T-cell (primary cell): ENCODE measurements around the gene C17orf113. TPM values are rescaled to one million over a fixed set of nuclear protein-coding genes. Genes with fewer than 3 reads are reported as not detected.
"Not testable (repeated sequence)": the region's sequence is repeated elsewhere in the genome, so short reads cannot be mapped to it uniquely, and the experiment has no call there.

Experiments used
- ATAC-seq, 4 experiments: fragments of 200-7000 bp in 3 of 4; fragments of 150-1000 bp in 1 of 4; cut with Tn5 transposase; replicated peaks in 1 of 4; 1 replicate in 3 of 4; 2 replicates in 1 of 4; pipeline ENCODE4 v1.10.0; 2021; ENCODE audit warnings: moderate library complexity in 3 of 4, mild to moderate bottlenecking in 2 of 4, moderate number of reproducible peaks in 1 of 4
- CTCF ChIA-PET, 2 donors: fragments of 300-600 bp; sonication (Branson Sonifier 250); formaldehyde crosslinking; loops; one replicate each; lab custom pipeline; 2022; ENCODE audit warnings: antibody characterized with exemption in 2 of 2; lab: Charles Lee
- POLR2A ChIA-PET, 2 donors: fragments of 300-600 bp; sonication (Branson Sonifier 250); formaldehyde crosslinking; loops; one replicate each; lab custom pipeline; 2022; ENCODE audit warnings: antibody characterized with exemption in 2 of 2; lab: Charles Lee
- DNase-seq, 35 experiments: peaks; one replicate each; pipeline versions ENCODE4 v3.0.0 to v3.0.0-alpha.2; 2013 to 2023
- H3K27ac ChIP-seq: one replicate; pipeline ENCODE4 v1.5.1; 2013; ENCODE audit warnings: low read length
- H3K27me3 ChIP-seq, 2 experiments: replicated peaks in 1 of 2; 1 replicate in 1 of 2; 2 replicates in 1 of 2; pipeline versions ENCODE4 v1.6.1 to v1.7.0; 2013; ENCODE audit warnings: low read length in 1 of 2, mixed read lengths in 1 of 2; ENCODE audit not compliant: control insufficient read depth in 2 of 2, insufficient read depth in 2 of 2; ENCODE audit errors: extremely low read depth in 1 of 2
- H3K36me3 ChIP-seq, 2 donors: 1 replicate in 1 of 2; 2 replicates in 1 of 2; pipeline versions ENCODE4 v1.6.1 to v1.7.0; 2013; ENCODE audit warnings: low read length in 1 of 2; ENCODE audit not compliant: control insufficient read depth in 2 of 2, insufficient read depth in 1 of 2; ENCODE audit errors: extremely low read depth in 1 of 2
- H3K4me1 ChIP-seq, 2 experiments: 1 replicate in 1 of 2; 2 replicates in 1 of 2; pipeline versions ENCODE4 v1.6.1 to v1.7.0; 2013; ENCODE audit warnings: low read length in 2 of 2, mixed read lengths in 1 of 2; ENCODE audit not compliant: insufficient read depth in 2 of 2, control insufficient read depth in 1 of 2; ENCODE audit errors: extremely low read depth in 1 of 2
- H3K4me3 ChIP-seq, 2 donors: 1 replicate in 1 of 2; 2 replicates in 1 of 2; pipeline versions ENCODE4 v1.5.1 to v1.7.0; 2013; ENCODE audit warnings: mild to moderate bottlenecking in 2 of 2, low read length in 1 of 2, moderate library complexity in 1 of 2; ENCODE audit not compliant: control insufficient read depth in 1 of 2; ENCODE audit errors: extremely low read depth in 1 of 2
- H3K9me3 ChIP-seq: 2 replicates; pipeline ENCODE4 v1.7.0; 2013
- H3K27ac Mint-ChIP-seq, 2 donors: one replicate each; pipeline ENCODE4 v1.8.0; 2020 to 2021; ENCODE audit warnings: mild to moderate bottlenecking in 2 of 2, mixed read lengths in 2 of 2
- H3K27me3 Mint-ChIP-seq, 2 donors: one replicate each; pipeline ENCODE4 v1.8.0; 2021 to 2022; ENCODE audit warnings: mixed read lengths in 2 of 2
- H3K36me3 Mint-ChIP-seq: one replicate; pipeline ENCODE4 v1.8.0; 2021; ENCODE audit warnings: mixed read lengths
- H3K4me1 Mint-ChIP-seq, 3 donors: one replicate each; pipeline ENCODE4 v1.8.0; 2020 to 2022; ENCODE audit warnings: mixed read lengths in 3 of 3, mild to moderate bottlenecking in 1 of 3
- H3K4me3 Mint-ChIP-seq, 3 donors: one replicate each; pipeline ENCODE4 v1.8.0; 2020 to 2022; ENCODE audit warnings: mild to moderate bottlenecking in 3 of 3, mixed read lengths in 3 of 3, moderate library complexity in 3 of 3
- H3K9me3 Mint-ChIP-seq, 3 donors: one replicate each; pipeline ENCODE4 v1.8.0; 2020 to 2022; ENCODE audit warnings: mixed read lengths in 3 of 3
- WGBS: methylation state at CpG from one replicate; pipeline ENCODE4 v1.1.5; 2013; ENCODE audit warnings: missing lambda C conversion rate; ENCODE audit not compliant: insufficient coverage; 5-methylcytosine and 5-hydroxymethylcytosine counted together
- total RNA-seq, 35 experiments: library from RNA in 6 of 35; stranded (reverse) in 6 of 35; fragments of 120-200 nt in 1 of 35; gene quantifications; one replicate each; pipeline versions ENCODE4 v1.2.1 to v1.2.4 and lab custom pipeline; 2013 to 2026

Gene C17orf113
- total RNA-seq, 5 donors from 2014 or later (not counting 1 experiment from before 2014, with no cell fraction given) = 0.35 to 1.1 (median 0.89) TPM

GRCh38 chr17:42010898-42011516 is 39.4 kb downstream of the C17orf113 start:
- H3K27ac ChIP-seq = no peak overlapping the region
- no peak overlapping the region for H3K4me3 Mint-ChIP-seq
- peaks cover 11 to 43% of the 10 kb centered on the region in 2 experiments for H3K4me1 ChIP-seq

GRCh38 chr17:42010266-42010680 is 40.1 kb downstream of the C17orf113 start:
- Mint-ChIP-seq H3K36me3 (peaks cover 10% of the 10 kb centered on the region), H3K4me1 (peaks cover 58 to 68% (median 64%) of the 10 kb centered on the region in 3 donors)
- H3K9me3 Mint-ChIP-seq, H3K27ac Mint-ChIP-seq, H3K27me3 ChIP-seq, H3K27me3 Mint-ChIP-seq, H3K4me3 ChIP-seq, H3K4me3 Mint-ChIP-seq, ATAC-seq, H3K9me3 ChIP-seq, H3K27ac ChIP-seq, H3K36me3 ChIP-seq, CTCF ChIA-PET, DNase-seq: not testable (repeated sequence)
- POLR2A ChIA-PET = interaction anchor here in 1 of 2 donors (0.7 kb wide), 1 partner anchor 80 kb away, joined by 3 read pairs; the partner anchor contains the start of gene ODAD4
- peaks cover 7 to 36% of the 10 kb centered on the region in 2 experiments for H3K4me1 ChIP-seq
- whole genome bisulfite sequencing = no CpG with 5 or more reads among the region's 9 CpGs

More at GRCh38 chr17:42010898-42011516, 39.4 kb downstream of the C17orf113 start:
- H3K9me3 ChIP-seq = no peaks in the 10 kb centered on the region
- ATAC-seq (no peak), DNase-seq (no peak)
- H3K4me3 ChIP-seq = no peak overlapping the region
- H3K36me3 Mint-ChIP-seq = peaks cover 10% of the 10 kb centered on the region
- H3K27me3 Mint-ChIP-seq = no peaks in the 10 kb centered on the region
- no peaks in the 10 kb centered on the region for H3K9me3 Mint-ChIP-seq
- no peaks in the 10 kb centered on the region for H3K27me3 ChIP-seq
- peaks cover 62 to 68% (median 67%) of the 10 kb centered on the region in 3 donors for H3K4me1 Mint-ChIP-seq
- ChIA-PET CTCF (no interaction called here), POLR2A (interaction anchor here in 1 of 2 donors (0.6 kb wide), 1 partner anchor 97 kb away, joined by 3 read pairs; no protein-coding TSS in a partner anchor)
- H3K27ac Mint-ChIP-seq = no peak overlapping the region
- peaks cover 4 to 7% of the 10 kb centered on the region in 2 donors for H3K36me3 ChIP-seq
- WGBS = no CpG with 5 or more reads among the region's 3 CpGs

- Histone ChIP-seq H3K4me1 (peaks cover 7 to 25% of the 10 kb centered on the region in 2 experiments), H3K9me3 (no peaks in the 10 kb centered on the region), H3K4me3 (no peak overlapping the region), H3K27ac (no peak overlapping the region), H3K36me3 (peaks cover 0 to 10% of the 10 kb centered on the region in 2 donors), H3K27me3 (no peaks in the 10 kb centered on the region)
- Mint-ChIP-seq H3K4me1 (peaks cover 63 to 69% (median 65%) of the 10 kb centered on the region in 3 donors), H3K36me3 (peaks cover 10% of the 10 kb centered on the region), H3K27ac (no peak overlapping the region), H3K27me3 (no peaks in the 10 kb centered on the region), H3K4me3 (no peak overlapping the region), H3K9me3 (no peaks in the 10 kb centered on the region)
- DNase-seq (no peak), ATAC-seq (no peak)
- WGBS = 100% methylated on average over 1 of the region's 4 CpGs
- ChIA-PET POLR2A (interaction anchor here in 1 of 2 donors (0.6 kb wide), 1 partner anchor 217 kb away, joined by 3 read pairs; no protein-coding TSS in a partner anchor), CTCF (no interaction called here)
These were observed 41.2 kb downstream of the C17orf113 start for GRCh38 chr17:42009170-42009569.

- Mint-ChIP-seq H3K36me3 (peaks cover 31% of the 10 kb centered on the region), H3K9me3 (no peaks in the 10 kb centered on the region)
- WGBS = no CpG with 5 or more reads among the region's 1 CpG
These were observed 45.2 kb downstream of the C17orf113 start for GRCh38 chr17:42005166-42005565.

GRCh38 chr17:42002792-42003301 is 47.6 kb downstream of the C17orf113 start:
- 96% methylated on average over 2 of the region's 3 CpGs for WGBS
- no peak overlapping the region for H3K27ac Mint-ChIP-seq
- Histone ChIP-seq H3K9me3 (no peaks in the 10 kb centered on the region), H3K4me3 (no peak overlapping the region), H3K27ac (no peak overlapping the region), H3K4me1 (no peaks in the 10 kb centered on the region), H3K36me3 (peaks cover 9 to 48% of the 10 kb centered on the region in 2 donors), H3K27me3 (no peaks in the 10 kb centered on the region)
- H3K4me3 Mint-ChIP-seq = no peak overlapping the region
- no peaks in the 10 kb centered on the region for H3K9me3 Mint-ChIP-seq
- ChIA-PET CTCF (interaction anchor here in 1 of 2 donors (0.6 to 1.5 kb wide), 2 partner anchors 17 to 28 kb away, joined by 3 read pairs; partner anchors contain the start of gene NKIRAS2), POLR2A (interaction anchor here in 1 of 2 donors (0.7 kb wide), 1 partner anchor 119 kb away, joined by 3 read pairs; no protein-coding TSS in a partner anchor)
- no peaks in the 10 kb centered on the region for H3K27me3 Mint-ChIP-seq
- peaks cover 29 to 35% (median 31%) of the 10 kb centered on the region in 3 donors for H3K4me1 Mint-ChIP-seq
- DNase-seq (no peak), ATAC-seq (no peak)
- H3K36me3 Mint-ChIP-seq = peaks cover 28% of the 10 kb centered on the region

More at GRCh38 chr17:42005166-42005565, 45.2 kb downstream of the C17orf113 start:
- DNase-seq = no peak
- Histone ChIP-seq H3K27me3 (no peaks in the 10 kb centered on the region), H3K36me3 (peaks cover 4 to 34% of the 10 kb centered on the region in 2 donors), H3K27ac (no peak overlapping the region), H3K9me3 (no peaks in the 10 kb centered on the region), H3K4me1 (peaks cover 0 to 3% of the 10 kb centered on the region in 2 experiments), H3K4me3 (no peak overlapping the region)
- Mint-ChIP-seq H3K27ac (no peak overlapping the region), H3K27me3 (no peaks in the 10 kb centered on the region), H3K4me3 (no peak overlapping the region), H3K4me1 (peaks cover 43 to 49% (median 43%) of the 10 kb centered on the region in 3 donors)
- ChIA-PET POLR2A (interaction anchor here in 1 of 2 donors (0.8 kb wide), 1 partner anchor 11 kb away, joined by 3 read pairs; no protein-coding TSS in a partner anchor), CTCF (interaction anchor here in 1 of 2 donors (1.0 kb wide), 1 partner anchor 112 kb away, joined by 3 read pairs; no protein-coding TSS in a partner anchor)
- ATAC-seq = no peak

- H3K4me3 ChIP-seq = no peak overlapping the region
- H3K4me1 ChIP-seq = no peaks in the 10 kb centered on the region
- no CpG with 5 or more reads among the region's 7 CpGs for WGBS
- H3K4me1 Mint-ChIP-seq = peaks cover 28 to 33% (median 30%) of the 10 kb centered on the region in 3 donors
- no peak overlapping the region for H3K27ac Mint-ChIP-seq
- H3K36me3 Mint-ChIP-seq = peaks cover 28% of the 10 kb centered on the region
- no peaks in the 10 kb centered on the region for H3K9me3 ChIP-seq
- CTCF ChIA-PET = interaction anchor here in 1 of 2 donors (1.5 kb wide), 1 partner anchor 18 kb away, joined by 3 read pairs; the partner anchor contains the start of gene NKIRAS2
- DNase-seq (no peak), ATAC-seq (no peak)
- POLR2A ChIA-PET = no interaction called here
- H3K27ac ChIP-seq = no peak overlapping the region
- no peaks in the 10 kb centered on the region for H3K27me3 ChIP-seq
- no peaks in the 10 kb centered on the region for H3K27me3 Mint-ChIP-seq
- H3K36me3 ChIP-seq = peaks cover 9 to 54% of the 10 kb centered on the region in 2 donors
- no peak overlapping the region for H3K4me3 Mint-ChIP-seq
- no peaks in the 10 kb centered on the region for H3K9me3 Mint-ChIP-seq
These were observed 48.1 kb downstream of the C17orf113 start for GRCh38 chr17:42002175-42002791.
